Large intestine (tissue), 3 donors: ENCODE results near the gene DRC1. TPM values are rescaled to one million over a fixed set of nuclear protein-coding genes. Genes with fewer than 3 reads are reported as not detected.

Source experiments
- DNase-seq, 2 donors: peaks; one replicate each; pipeline versions ENCODE4 v3.0.0 to v3.0.0-alpha.2; 2013
- H3K27ac ChIP-seq: one replicate; pipeline ENCODE4 v1.5.1; 2013; ENCODE audit warnings: low read length
- H3K27me3 ChIP-seq: 2 replicates; pipeline ENCODE4 v1.6.1; 2013; ENCODE audit warnings: low read length; ENCODE audit not compliant: control insufficient read depth, insufficient read depth
- H3K36me3 ChIP-seq: 2 replicates; pipeline ENCODE4 v1.6.1; 2013; ENCODE audit warnings: low read length; ENCODE audit not compliant: control insufficient read depth, insufficient read depth
- H3K4me1 ChIP-seq: one replicate; pipeline ENCODE4 v1.6.1; 2013; ENCODE audit warnings: low read length; ENCODE audit not compliant: control insufficient read depth, insufficient read depth
- H3K4me3 ChIP-seq: one replicate; pipeline ENCODE4 v1.5.1; 2013; ENCODE audit warnings: low read length
- H3K9me3 ChIP-seq: one replicate; pipeline ENCODE4 v1.6.1; 2013; ENCODE audit warnings: mild to moderate bottlenecking, low read depth, low read length, moderate library complexity; ENCODE audit not compliant: control insufficient read depth
- WGBS: methylation state at CpG from one replicate; pipeline ENCODE4 v1.1.5; 2013; ENCODE audit warnings: low lambda C conversion rate; ENCODE audit not compliant: insufficient coverage; 5-methylcytosine and 5-hydroxymethylcytosine counted together
- polyA plus RNA-seq: library from polyadenylated mRNA; unstranded; fragments of 120-200 nt; gene quantifications from one replicate; pipeline ENCODE4 v1.2.1, GENCODE V29; 2013

DRC1 gene
- polyA plus RNA-seq, 1 donor: 0.76 TPM

DNA sequence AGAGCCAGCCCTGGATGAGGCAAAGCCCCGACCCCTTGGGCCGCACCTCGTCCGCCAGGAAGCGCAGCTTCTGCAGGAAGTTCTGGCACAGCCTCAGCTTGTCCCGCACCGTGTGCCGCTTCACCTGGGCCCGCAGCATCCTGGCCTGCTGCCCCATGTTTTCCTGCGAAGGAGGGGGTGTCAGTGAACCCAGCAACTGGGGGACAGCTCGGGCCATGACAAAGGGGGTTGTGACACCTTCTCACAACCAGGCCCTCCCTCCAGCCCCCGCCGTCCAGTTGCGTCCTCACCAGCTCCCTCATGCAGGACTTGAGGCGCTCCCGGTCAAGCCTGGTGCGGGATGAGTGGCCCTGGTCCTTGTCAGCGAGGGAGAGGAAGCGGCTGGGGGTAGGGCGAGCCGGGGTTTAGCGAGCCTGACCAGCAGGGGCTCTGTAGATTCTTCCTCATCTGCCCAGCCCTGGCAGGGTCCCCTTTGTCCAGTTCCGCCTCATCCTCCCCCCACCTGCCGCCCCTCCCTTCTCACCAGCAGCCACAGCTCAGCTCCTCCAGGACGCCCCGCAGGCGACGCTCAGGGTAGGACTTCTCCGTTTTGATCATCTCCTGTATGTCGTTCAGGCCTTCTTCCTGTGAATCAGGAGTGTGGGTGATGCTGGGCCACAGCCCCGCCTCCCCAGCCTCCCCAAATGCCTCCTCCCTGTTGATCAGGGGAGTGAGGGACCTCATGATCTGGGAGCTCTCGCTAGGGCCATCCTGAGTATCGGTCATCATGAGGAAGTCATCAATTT lies 75.6 kb downstream of the DRC1 start:
- no peak overlapping the region for H3K27ac ChIP-seq
- H3K4me3 ChIP-seq: no peak overlapping the region
- H3K27me3 ChIP-seq: no peaks in the 10 kb centered on the region
- no CpG with 5 or more reads among the region's 33 CpGs for WGBS
- peaks cover 32% of the 10 kb centered on the region for H3K4me1 ChIP-seq
- peaks cover 2% of the 10 kb centered on the region for H3K9me3 ChIP-seq
- H3K36me3 ChIP-seq: no peaks in the 10 kb centered on the region
- DNase-seq: no peak

DNA sequence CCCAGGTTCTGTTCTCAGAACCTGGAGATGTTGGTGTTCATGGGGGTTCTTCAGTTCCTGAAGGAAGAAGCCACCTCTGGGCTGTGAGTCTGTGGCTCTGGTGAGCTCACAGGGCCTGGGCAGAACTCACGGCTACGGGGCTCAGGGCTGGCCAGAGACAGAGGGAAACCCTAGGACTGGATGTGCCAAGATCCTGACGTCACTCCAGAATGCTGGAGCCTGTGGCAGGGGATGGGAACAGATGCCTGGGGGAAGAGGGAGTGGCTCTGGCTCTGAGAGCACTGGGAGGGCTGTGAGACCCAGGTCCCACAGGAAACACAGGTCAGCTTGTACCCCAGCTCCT lies 76.2 kb downstream of the DRC1 start, which contains the start of gene OTOF:
Gene OTOF, minus strand, starts transcription at position 214 of the 343 bp plus-strand sequence.
- no CpG with 5 or more reads among the region's 3 CpGs for WGBS
- Histone ChIP-seq H3K4me3 (no peak within 1 kb of the TSS), H3K27ac (no peak within 1 kb of the TSS), H3K9me3 (peaks cover 2% of the 10 kb centered on the region), H3K36me3 (no peaks in the 10 kb centered on the region), H3K27me3 (no peaks in the 10 kb centered on the region), H3K4me1 (peaks cover 35% of the 10 kb centered on the region)
- no peak for DNase-seq

DNA sequence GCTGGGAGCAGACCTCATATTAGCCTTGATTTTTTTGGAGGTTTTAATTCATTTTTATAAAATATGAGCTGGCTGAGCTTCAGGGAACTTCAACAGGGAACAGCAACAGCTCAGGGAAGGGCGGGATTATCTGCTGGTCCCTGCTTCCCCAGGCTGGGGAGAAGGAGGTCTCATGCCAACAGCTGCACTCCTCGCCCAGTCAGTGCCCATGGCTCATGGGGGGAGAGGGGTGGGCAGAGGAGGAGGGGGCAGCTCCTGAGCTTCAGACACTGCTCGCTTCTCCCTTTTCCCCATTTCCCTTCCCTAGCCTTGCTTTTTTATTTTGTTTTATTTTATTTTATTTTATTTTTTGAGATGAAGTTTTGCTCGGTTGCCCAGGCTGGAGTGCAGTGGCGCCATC lies 76.6 kb downstream of the DRC1 start:
- WGBS: no CpG with 5 or more reads among the region's 5 CpGs
- Histone ChIP-seq H3K4me3 (no peak overlapping the region), H3K27me3 (no peaks in the 10 kb centered on the region), H3K4me1 (peaks cover 35% of the 10 kb centered on the region), H3K9me3 (peaks cover 2% of the 10 kb centered on the region), H3K36me3 (no peaks in the 10 kb centered on the region), H3K27ac (no peak overlapping the region)
- no peak for DNase-seq

DNA sequence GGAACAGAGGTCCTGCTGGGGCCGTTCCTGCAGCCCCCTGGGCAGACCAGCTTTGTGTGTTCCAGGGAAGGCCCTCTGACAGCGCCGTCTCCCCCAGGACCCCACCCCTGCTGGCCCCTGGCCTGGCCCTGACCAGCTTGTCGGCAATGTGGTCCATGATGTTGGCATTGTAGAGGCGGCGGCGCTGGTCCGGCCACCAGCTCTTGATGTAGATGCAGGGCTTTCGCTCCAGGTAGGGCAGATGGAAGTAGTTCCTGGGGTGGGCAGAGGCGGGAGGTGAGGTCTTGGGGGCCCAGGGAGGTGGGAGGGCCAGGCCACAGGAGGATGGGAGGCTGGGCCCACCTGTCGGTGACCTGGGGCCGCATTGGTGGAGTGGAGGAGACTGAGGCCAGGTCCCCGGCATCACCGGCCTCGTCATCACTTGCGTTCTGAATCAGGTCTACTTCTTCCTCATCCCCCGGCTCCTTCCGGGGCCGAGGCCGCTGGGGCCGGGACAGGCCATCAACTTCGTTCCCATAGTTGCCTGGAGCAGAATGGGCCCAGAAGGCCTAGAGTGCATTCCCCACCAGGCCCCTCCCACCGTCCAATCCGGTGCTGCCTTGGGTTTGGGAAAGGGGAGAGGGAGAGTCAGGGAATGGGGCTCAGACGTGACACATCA lies 77.5 kb downstream of the DRC1 start:
- WGBS: no CpG with 5 or more reads among the region's 25 CpGs
- H3K4me3 ChIP-seq: no peak overlapping the region
- H3K9me3 ChIP-seq: peaks cover 2% of the 10 kb centered on the region
- H3K27ac ChIP-seq: no peak overlapping the region
- no peaks in the 10 kb centered on the region for H3K27me3 ChIP-seq
- no peak for DNase-seq
- peaks cover 42% of the 10 kb centered on the region for H3K4me1 ChIP-seq
- H3K36me3 ChIP-seq: no peaks in the 10 kb centered on the region

DNA sequence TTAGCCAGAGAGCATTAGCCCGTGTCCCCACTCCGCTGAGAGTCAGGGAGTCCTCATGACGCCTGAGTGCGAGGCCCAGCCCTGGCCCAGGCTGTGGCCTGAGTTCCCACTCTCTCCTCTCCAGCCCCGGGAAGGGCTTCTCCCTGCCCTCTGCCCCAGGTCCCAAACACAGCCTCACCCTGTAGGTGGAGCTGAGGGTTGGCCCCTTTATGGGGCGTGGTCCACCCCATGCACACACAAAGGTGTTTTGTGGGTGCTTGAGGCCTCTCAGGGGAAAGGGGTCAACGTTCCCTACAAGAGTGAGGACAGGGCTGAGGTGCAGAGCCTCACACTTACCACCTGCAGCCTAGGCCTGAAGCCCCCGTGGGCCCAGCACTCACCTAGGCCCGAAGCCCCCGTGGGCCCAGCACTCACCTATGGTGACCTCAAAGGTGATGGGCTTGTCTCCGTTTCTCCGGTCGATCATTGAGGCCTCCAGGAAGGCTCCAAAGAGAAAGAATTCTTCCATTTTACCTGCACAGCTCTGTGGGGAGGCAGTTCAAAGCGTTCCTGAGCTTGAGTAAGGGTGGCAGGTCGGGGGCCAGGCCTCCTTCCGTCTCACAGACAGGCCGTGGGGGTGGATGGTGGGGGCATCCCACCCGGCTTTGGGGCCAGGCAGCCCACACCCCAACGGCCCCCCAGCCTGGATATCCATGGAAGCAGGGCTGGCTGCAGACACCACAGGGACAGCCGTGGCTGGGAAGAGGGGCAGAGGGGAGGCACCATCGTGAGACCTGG lies 78.3 kb downstream of the DRC1 start:
- Histone ChIP-seq H3K4me3 (no peak overlapping the region), H3K27me3 (no peaks in the 10 kb centered on the region), H3K4me1 (peaks cover 43% of the 10 kb centered on the region), H3K27ac (peak overlapping the region; percentile 68), H3K9me3 (peaks cover 2% of the 10 kb centered on the region), H3K36me3 (no peaks in the 10 kb centered on the region)
- no CpG with 5 or more reads among the region's 21 CpGs for WGBS
- peak; percentile 61 to 91 for DNase-seq

DNA sequence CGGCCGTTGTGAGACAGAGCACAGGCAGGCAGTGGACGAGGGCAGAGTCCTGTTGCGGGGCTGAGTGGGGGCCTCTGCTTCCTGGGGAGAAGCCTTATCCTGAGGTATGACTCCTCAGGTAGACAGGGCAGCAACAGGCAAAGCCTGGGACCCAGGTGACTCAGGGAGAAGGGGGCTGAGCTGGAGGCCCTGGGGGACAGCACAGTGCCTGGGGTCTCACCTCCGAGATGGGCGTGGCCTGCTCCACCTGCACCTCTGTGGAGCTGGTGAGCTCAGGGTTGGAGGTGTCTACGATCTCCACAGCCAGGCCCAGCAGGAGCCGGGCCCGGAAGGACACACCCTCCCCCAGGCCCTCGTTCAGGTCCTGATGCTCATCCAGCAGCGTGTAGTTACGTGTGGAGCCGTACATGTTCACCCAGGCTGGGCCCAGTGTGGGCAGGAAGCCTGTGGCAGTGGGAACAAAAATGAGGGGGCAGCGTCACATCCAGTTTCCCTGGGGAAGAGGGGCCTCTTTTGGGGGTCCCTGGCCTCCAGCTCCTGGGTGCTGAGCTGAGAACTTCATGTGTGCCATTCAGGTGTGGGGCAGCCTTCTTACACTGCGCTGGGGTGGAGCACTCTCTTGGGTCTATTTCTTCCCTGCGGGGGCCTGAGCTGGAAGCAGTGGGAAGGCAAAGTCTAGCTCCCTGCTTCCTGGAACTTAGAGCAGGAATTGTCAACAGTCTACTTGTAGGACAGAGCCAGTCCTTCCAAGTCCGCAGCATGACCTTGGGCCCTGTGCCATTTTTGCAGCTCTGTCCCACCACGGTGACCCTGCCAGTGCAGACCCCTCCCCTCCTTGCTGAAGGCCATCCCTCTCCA lies 79.1 kb downstream of the DRC1 start:
- peaks cover 2% of the 10 kb centered on the region for H3K9me3 ChIP-seq
- peaks cover 43% of the 10 kb centered on the region for H3K4me1 ChIP-seq
- no peaks in the 10 kb centered on the region for H3K27me3 ChIP-seq
- WGBS: 40% methylated on average over 1 of the region's 18 CpGs
- DNase-seq: peak; percentile 73 to 88
- H3K4me3 ChIP-seq: no peak overlapping the region
- H3K36me3 ChIP-seq: no peaks in the 10 kb centered on the region
- peak overlapping the region; percentile 68 for H3K27ac ChIP-seq

DNA sequence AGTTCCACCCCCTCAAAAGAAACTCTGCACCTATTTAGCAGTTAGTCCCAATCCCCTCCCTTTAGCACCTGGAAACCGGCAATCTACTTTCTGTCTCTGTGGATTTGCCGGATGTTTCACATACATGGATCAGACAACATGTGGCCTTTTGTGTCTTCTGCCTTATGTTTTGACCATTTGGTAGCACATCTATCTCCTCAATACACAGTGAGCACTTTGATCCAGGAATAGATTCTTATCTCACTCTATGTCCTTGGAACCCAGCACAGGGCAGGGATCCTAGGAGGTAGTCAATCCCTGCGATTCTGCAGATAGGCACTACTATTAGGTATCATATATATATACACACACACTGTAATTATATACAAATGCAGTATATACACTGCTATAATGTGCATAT lies 80.0 kb downstream of the DRC1 start:
- WGBS: no CpG with 5 or more reads among the region's 3 CpGs
- Histone ChIP-seq H3K36me3 (no peaks in the 10 kb centered on the region), H3K27ac (no peak overlapping the region), H3K4me3 (no peak overlapping the region), H3K4me1 (peaks cover 43% of the 10 kb centered on the region), H3K9me3 (peaks cover 2% of the 10 kb centered on the region), H3K27me3 (no peaks in the 10 kb centered on the region)
- DNase-seq: no peak

DNA sequence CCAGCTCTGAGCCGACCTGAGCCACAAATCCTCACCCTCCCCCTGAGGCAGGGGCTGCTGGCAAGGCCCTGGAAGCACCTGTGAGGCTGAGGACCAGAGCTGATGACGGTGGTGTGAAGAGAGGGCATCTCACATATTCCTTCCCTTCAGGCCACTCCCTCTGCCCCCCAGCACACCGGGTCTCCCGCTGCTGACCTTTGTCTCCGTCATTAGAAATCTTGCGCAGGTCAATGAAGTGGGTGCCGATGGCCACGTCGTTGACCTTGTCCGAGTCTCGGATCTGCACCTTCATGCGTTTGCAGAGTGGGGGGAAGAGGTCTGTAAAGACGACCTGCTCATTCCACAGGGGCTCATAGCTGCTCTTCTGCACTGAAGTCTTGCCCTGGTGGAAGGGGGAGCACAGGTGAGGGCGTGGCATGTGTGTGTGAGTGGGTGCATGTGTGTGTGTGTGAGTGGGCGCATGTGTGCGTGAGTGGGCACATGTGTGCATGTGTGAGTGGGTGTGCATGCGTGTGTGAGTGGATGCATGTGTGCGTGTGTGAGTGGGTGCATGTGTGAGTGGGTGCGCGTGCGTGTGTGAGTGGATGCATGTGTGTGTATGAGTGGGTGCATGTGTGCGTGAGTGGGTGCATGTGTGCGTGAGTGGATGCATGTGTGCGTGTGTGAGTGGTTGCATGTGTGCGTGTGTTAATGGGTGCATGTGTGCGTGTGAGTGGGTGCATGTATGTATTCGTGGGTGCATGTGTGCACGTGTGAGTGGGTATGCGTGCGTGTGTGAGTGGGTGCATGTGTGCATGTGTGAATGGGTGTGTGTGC lies 80.7 kb downstream of the DRC1 start:
- H3K27me3 ChIP-seq: no peaks in the 10 kb centered on the region
- H3K9me3 ChIP-seq: peaks cover 2% of the 10 kb centered on the region
- H3K4me3 ChIP-seq: no peak overlapping the region
- peaks cover 43% of the 10 kb centered on the region for H3K4me1 ChIP-seq
- WGBS: 87% methylated on average over 6 of the region's 30 CpGs
- H3K27ac ChIP-seq: no peak overlapping the region
- no peak for DNase-seq
- no peaks in the 10 kb centered on the region for H3K36me3 ChIP-seq

DNA sequence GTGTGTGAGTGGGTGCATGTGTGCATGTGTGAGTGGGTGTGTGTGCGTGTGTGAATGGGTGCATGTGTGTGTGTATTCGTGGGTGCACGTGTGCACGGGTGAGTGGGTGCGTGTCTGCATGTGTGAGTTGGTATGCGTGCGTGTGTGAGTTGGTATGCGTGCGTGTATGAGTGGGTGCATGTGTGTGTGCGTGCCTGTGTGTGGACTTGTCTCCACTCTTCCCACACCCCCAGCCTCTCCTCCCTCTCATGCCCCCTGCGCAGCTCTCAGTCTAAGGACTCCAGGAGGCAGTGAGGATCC lies 81.3 kb downstream of the DRC1 start:
- WGBS: no CpG with 5 or more reads among the region's 11 CpGs

More for the DNA sequence above, 81.3 kb downstream of the DRC1 start:
- DNase-seq: no peak
- Histone ChIP-seq H3K9me3 (peaks cover 2% of the 10 kb centered on the region), H3K4me1 (peaks cover 43% of the 10 kb centered on the region), H3K27ac (no peak overlapping the region), H3K4me3 (no peak overlapping the region), H3K27me3 (no peaks in the 10 kb centered on the region), H3K36me3 (no peaks in the 10 kb centered on the region)
